ENCODE results near the gene USP3.
A peak's percentile ranks its signal among the peaks of the same experiment; 100 is the strongest.

Gene USP3

DNA sequence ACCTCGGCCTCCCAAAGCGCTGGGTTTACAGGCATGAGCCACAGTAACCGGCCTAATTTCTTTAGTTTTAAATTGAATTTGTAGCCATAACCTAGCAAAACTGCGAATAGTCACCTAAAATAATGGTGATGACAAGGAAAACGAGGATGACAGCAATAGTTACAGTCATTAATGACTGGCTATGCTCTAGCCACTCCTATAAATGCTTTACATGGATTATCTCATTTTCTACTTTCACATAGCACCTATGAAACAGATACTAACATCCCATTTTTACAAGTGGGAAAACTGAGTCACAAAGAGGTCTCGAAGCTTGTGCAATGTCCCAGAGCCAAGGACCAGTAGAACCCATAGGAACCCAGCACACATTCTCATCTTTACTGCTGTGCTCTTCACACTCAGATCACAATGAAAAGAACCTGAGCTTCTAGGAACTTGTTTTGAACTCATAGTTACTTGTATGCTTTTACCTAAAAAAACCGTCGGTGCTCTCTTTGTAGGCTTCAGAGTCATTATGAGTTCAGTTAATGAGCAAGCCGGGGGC is 132.2 kb downstream of the USP3 start:
- DNase-seq (ENCODE audit: extremely low spot score, insufficient read length, low read depth), result no peak
- no peak for FAIRE-seq

DNA sequence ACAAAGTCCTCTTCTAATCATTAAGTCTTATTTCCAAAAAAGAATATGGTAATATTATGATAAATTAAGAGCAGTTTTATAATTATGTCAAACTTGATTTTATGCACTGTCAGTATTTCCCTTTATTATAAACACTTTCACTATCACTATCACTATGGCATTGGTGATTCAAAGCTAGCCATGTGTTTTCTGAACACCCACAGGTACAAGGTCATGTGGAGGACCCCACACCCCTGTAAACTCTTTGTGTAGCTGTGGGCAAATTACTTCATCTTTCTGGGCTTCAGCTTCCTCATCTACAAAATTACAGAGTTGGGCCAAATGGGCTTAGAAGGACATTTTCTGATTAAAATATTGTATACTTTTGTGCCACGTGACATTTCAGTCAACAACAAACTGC is 134.4 kb downstream of the USP3 start:
- DNase-seq (ENCODE audit: extremely low spot score, insufficient read length, low read depth), result no peak
- peak; percentile 33 for FAIRE-seq

DNA sequence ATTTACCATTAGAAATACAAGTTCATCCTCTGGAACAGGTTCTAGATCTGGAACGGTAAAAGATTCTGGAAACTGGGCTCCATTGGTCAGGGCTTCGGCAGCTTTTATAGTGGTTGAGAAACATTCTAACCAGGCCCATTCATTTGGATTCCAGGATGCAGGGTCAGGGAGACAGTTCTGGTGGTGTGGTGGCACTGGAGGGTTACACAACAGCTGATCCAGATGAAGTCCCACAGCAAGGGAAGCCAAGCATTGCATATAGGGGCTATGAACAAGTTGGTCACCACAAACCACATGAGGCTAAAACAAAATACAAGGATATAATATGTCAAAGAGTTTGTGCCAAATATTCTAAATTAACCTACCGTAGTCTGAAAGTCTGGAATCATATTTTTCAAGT is 135.8 kb downstream of the USP3 start:
- FAIRE-seq (no peak), DNase-seq (ENCODE audit: extremely low spot score, insufficient read length, low read depth) (no peak)
